A375 (cell line): ENCODE data around the gene KIF2C. TPM values are rescaled to one million over a fixed set of nuclear protein-coding genes. Genes with fewer than 3 reads are reported as not detected.

Experiments
- small RNA-seq: library from RNA; depleted of rRNA; stranded (forward); fragments of <200 nt; gene quantifications from one replicate; pipeline ENCODE3, GENCODE V24; 2014
- total RNA-seq: library from RNA; depleted of rRNA; stranded (reverse); fragments of >200 nt; shearing (Covaris generic); gene quantifications from 2 replicates; pipeline ENCODE4 v1.2.3, GENCODE V29; 2014; rRNA removed

The KIF2C gene
- 82.6 and 99.1 TPM in 2 replicates for total RNA-seq

DNA sequence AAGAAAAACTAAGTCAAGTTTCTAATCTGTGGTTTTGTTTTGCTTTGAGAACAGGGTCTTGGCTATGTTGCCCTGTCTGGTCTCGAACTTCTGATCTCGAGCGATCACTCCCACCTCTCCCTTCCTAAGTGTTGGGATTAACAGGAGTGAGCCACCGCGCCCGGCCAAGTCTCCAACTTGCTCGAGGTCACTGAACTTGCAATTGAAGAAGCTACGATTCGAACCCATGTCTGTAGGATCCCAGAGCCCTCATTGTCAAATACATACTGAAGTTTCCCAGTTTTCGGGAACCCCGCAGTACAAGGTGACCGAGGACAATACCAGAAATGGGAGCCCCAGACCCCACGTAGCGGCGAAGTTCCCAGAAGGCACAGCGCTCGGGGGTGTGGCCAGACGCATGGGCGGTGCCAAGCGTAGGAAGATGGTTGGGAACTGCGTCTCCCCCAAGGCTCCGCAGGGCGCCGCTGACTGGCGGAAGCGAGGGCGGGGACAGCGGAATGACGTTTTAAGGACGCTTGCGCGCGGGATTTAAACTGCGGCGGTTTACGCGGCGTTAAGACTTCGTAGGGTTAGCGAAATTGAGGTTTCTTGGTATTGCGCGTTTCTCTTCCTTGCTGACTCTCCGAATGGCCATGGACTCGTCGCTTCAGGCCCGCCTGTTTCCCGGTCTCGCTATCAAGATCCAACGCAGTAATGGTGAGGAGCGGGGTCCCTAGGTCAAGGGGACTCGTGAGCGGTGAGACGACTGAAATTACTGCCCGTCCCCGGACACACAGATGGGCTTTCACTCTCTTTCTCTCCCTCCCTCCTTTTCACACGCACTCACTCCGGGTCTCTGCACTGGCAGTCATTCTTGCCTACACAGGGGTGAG lies at the start of gene KIF2C:
Gene KIF2C (plus strand): TSS at position 531 of the 872 bp plus-strand sequence. CDS start 96 bp downstream, at position 627.

DNA sequence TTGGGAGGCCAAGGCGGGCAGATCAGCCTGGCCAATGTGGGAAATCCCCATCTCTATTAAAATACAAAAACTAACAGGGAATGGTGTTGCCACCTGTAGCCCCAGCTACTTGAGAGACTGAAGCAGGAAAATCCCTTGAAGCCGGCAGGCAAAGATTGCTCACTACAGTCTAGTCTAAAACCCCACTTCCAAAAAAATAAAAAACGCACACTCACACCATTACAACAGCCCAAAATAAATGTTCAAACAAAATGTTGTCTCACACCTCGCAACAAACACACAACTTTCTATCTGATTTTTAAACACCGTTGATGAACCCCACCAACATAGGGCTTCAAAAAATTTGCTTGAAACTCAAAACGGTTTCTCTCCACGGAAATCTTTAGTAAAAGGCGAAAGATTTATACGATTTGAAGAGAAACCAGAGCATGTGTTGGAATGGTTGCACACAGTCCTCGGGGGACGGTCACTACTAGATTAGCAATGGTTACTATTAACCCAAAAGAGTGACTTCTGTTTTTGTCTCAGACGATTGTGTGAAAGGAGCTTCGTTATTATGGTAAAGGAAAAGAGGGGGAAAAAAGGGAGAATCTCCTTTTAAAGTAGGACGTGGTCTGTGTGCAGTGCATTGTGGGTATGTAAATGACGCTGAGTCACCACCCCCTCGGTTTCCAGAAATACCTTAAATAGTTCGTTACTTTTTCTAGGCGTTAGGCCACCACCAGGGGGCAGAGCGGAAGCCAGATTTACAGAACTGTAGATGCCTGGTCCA lies 8.7 kb upstream of the KIF2C start, which contains the start of gene RNU5D-1:
Gene RNU5D-1 (minus strand): TSS at position 430 of the 772 bp plus-strand sequence.

DNA sequence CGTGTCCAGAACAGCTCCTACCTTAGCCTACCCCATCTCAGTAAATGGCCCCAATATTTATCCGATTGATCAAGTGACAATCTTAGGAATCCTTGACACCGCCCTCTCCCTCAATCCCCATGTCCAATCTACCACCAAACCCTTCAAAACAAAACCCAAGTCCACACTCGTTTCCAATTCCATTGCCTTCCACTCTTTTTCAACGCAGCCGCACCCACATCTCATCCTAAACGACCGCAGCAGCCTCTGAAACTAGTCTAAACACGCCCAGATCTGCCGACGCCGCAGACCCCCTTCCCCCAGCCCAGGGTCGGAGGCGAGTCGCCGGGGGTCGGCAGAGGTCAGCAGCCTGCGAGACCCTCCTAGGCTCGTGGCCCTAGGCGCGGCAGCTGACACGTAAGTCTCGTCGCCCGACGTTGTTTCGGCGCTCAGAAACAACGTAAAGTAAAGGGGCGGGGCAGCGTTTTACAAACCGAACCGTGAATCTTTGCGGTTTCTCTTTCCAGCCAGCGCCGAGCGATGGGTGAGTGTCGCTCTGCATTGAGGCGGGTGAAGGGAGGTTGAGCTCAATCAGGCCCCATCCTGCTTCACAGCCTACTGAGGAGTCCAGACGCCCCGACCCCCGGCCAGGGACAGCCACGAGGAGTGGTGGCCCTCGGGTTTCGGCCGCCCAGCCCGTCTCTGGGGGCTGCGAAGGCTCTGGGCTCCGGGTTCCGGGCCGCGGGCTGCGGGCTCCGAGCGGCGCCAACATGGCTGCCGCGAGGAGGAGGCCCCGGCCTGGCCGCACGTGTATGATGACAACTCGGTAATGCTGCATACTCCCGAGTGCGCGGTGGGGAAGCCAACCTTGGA lies 35.7 kb downstream of the KIF2C start, which contains the start of gene RPS8:
Gene RPS8 (plus strand): TSS at position 463 of the 852 bp plus-strand sequence. CDS start 57 bp downstream, at position 520.

DNA sequence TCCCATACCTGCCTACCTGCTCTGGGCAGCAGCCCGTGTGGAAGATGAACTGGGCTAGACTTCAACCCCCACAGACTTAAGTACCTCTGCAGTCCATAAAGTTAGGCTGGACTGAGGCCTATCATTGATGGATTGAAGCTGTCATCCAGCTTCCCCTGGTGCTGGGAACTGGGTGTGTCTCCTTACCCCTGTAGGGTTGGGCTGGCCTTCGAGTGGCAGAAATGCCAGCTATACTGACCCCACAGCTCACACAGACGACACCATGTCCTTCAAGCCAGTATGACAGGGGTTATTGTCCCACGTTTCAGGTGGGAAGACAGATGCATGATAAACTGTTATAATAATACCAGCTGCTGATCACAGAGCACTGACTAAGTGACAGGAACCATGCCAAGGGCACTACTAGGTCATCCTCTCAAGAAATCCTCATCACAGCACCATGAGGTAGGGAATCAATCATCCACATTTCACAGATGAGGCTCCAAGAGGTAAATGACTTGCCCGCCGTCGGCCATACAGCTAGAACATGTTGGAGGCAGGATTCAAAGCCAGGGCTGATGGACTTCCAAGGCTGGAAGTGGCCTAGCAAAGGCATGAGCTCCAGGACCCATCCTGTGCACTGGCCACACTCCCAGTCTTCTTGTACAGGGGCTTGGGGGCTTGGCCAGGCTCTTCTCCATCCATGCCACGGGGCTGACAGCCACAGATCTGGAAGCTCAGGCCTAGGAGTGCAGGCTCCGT lies 48.7 kb downstream of the KIF2C start, which contains the start of gene BEST4:
Gene BEST4 (minus strand): TSS at position 51 of the 741 bp plus-strand sequence. CDS start 465 bp downstream, outside the sequence.

DNA sequence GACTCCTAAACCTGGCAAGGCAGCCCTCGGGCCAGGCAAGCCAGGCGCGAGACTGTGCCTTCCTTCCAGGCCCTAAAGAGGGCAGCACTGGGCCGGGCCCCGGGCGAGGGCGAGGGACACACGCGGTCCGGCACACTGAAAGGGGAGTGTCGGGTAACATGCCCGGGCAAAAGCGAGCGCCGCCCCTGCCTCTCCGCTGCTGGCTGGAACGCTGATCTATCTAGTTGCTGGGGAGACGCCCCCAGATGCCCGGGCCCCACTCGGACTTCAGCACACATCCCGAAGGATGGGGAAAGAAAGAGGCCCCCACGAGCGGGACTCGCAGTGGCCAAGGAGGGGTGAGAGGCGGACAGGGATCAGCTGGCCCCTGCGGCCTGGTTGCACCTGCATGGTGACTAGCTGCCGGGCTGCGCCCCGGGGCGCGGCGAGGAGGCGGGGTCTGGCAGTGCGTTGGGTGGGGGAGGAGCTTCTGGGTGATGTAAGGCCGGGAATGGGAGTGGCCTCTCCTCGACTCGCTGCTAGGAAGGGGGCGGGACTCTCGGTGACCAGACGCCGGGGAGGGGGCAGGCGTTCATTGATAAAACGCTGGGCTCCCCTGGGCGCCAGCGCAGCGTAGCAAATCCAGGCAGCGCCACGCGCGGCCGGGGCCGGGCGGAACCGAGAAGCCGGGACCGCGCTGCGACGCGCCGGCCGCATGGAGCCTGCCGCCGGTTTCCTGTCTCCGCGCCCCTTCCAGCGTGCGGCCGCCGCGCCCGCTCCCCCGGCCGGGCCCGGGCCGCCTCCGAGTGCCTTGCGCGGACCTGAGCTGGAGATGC lies 60.3 kb downstream of the KIF2C start, which contains the start of gene PLK3:
Gene PLK3 (plus strand): TSS at position 608 of the 815 bp plus-strand sequence. CDS start 87 bp downstream, at position 695.

DNA sequence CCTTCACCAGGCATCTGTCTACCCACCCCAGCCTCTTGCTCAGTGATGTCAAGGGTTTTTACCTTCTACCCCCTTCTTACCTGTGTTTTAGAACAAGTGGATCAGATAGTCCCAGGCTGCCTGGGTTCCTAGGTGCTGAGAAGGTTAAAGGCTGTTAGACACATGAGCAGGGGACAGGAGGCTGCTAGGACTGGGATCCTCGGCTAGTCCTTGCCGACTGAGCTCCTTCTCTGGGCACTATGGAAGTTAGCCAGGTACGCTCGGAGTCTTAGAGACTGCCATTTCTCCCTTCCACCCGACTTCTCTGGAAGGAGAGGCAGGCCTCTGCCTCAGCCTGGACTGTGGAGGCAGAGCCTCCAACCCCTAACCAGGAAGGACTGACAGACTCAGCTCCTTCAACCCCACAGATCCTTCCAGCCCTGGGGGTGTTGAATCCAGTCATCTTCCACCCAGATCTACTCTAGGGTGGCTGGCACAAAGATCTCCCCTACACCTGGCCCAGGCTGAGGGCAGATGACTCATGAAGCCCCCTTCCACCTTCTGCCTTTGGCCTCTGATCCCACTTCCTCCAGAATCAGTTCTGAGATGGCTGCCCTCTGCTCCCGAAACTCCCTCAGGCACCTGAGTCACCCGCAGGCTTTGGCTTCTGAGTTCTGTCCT lies 67.2 kb downstream of the KIF2C start, which contains the start of gene DYNLT4:
Gene DYNLT4 (minus strand): TSS at position 648 of the 660 bp plus-strand sequence. CDS start 683 bp downstream, outside the sequence.

DNA sequence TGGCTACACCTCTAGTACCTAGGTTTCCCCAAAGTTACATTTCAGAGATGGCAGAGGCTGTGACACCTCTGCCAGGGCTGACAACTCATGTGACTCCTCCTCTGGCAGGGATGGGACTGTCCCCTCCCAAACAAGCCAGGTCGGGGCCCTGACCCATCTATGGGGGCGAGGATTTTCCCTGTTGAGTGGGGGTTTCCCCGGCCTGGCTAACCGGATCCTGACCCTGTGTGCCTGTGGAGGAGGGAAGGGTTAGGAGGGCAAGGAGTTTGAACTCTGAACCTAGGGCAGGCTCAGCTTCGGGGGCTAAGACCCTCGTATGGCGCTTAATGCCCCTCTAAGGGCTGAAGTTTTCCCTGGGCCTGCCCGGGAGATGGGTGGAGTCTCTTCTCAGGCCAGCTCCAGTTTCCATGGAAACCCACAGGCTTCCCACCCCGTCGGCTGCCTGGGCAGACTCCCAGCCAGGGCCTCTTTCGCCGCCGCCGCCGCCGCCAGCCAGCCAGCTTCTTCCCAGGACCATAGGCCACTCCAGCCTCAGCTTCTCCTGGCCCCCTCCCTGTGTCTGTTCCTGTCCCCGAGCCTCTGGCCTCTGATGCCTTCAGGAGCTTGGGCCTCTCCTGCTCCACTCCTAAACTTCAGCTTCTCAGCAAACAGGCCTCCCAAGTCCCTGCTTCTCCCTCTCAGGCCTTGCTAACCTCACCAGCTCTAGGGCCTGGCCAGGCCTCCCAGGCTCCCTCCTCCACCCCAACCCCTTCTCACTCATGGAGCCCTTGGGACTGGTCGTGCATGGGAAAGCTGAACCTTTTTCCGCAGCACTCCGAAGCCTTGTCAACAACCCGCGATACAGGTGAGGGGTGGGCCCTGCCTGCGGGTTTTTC lies 68.7 kb downstream of the KIF2C start, which contains the start of gene BTBD19:
Gene BTBD19 (plus strand): TSS at position 461 of the 875 bp plus-strand sequence. CDS start 298 bp downstream, at position 759.

Small RNA genes within 50 kb of the gene (small RNA-seq; reads per million reads assigned to genes)
- 342 reads per million, percentile 98 among the genes with 10 or more reads in this experiment for gene RNU5D-1
- gene RNU5F-1: 711 reads per million, percentile 99 among the genes with 10 or more reads in this experiment
- 63.8 reads per million, percentile 95 among the genes with 10 or more reads in this experiment for gene SNORD38A
- not detected for gene SNORD38B
- 1,282 reads per million, percentile 99 among the genes with 10 or more reads in this experiment for gene SNORD46
- not detected for gene SNORD55

Other genes with a start within 250 kb of the KIF2C start
- 13.7 and 23.7 TPM in 2 replicates for gene TMEM53, start 65.4 kb upstream of the KIF2C start, total RNA-seq
- not detected in 2 replicates for gene ARMH1, start 65.1 kb upstream of the KIF2C start, total RNA-seq
- gene RNU5D-1, start 8.7 kb upstream of the KIF2C start, total RNA-seq: not detected in 2 replicates
- gene RPS8, start 35.7 kb downstream of the KIF2C start, total RNA-seq: 2,747 and 3,143 TPM in 2 replicates
- gene BEST4, start 48.3 kb downstream of the KIF2C start, total RNA-seq: not detected in 2 replicates
- gene PLK3, start 60.5 kb downstream of the KIF2C start, total RNA-seq: 29.5 and 34.2 TPM in 2 replicates
- gene DYNLT4, start 67.5 kb downstream of the KIF2C start, total RNA-seq: 1.1 TPM in 1 of 2 replicates, not detected in the other
- gene BTBD19, start 68.7 kb downstream of the KIF2C start, total RNA-seq: 9.9 and 11.7 TPM in 2 replicates
- gene PTCH2, start 103.4 kb downstream of the KIF2C start, total RNA-seq: 0.04 and 0.08 TPM in 2 replicates
- gene EIF2B3, start 246.8 kb downstream of the KIF2C start, total RNA-seq: 33.2 and 34.3 TPM in 2 replicates